K562 (cell line): ENCODE results near the gene EDA. TPM values are rescaled to one million over a fixed set of nuclear protein-coding genes. Genes with fewer than 3 reads are reported as not detected.

Experiments
- ATAC-seq: fragments of 200-7000 bp; cut with Tn5 transposase; 3 replicates; pipeline ENCODE4 v1.9.1; 2020; ENCODE audit warnings: moderate library complexity
- BruUV-seq: library from RNA; stranded (reverse); fragments of 400-500 nt; replicated peaks from 2 replicates; lab custom pipeline; 2021; lab: Mats Ljungman, UMichigan
- CTCF ChIA-PET: fragments of 300-600 bp; formaldehyde crosslinking; extraction: SDS; loops from one replicate; lab custom pipeline; 2021; ENCODE audit warnings: low intra/inter-chr PET ratio; lab: Yijun Ruan, JAX
- POLR2A ChIA-PET: fragments of 300-600, 350-650 bp; sonication (Branson Sonifier 250); formaldehyde crosslinking; extraction: SDS; loops from one replicate; lab custom pipeline; 2021; ENCODE audit warnings: antibody characterized with exemption, inconsistent platforms; lab: Yijun Ruan, JAX
- DNase-seq, 4 experiments: peaks; one replicate each; pipeline versions ENCODE4 v3.0.0 to v3.0.0-alpha.2; 2011 to 2018; ENCODE audit warnings: low spot score in 3 of 4, mixed read lengths in 3 of 4; ENCODE audit errors: extremely low read depth in 1 of 4
- FAIRE-seq: peaks from 2 replicates; lab custom pipeline; 2011; peaks lifted over from hg19 to GRCh38; lab: Jason Lieb, UNC
- H2AFZ ChIP-seq: 2 replicates; pipeline ENCODE4 v1.6.0; 2011; ENCODE audit warnings: low read depth, low read length, control low read depth, inconsistent platforms
- H3K27ac ChIP-seq: fragments of 200-600 bp; 3 replicates; pipeline ENCODE4 v1.8.0; 2011; ENCODE audit warnings: low read depth, mild to moderate bottlenecking, control low read depth, inconsistent platforms, low read length, moderate library complexity, mixed read lengths; ENCODE audit errors: extremely low read depth
- H3K27me3 ChIP-seq, 2 experiments: fragments of 300-600 bp in 1 of 2; 2 replicates in 1 of 2; 3 replicates in 1 of 2; pipeline versions ENCODE4 v1.6.0 to v1.8.0; 2011; ENCODE audit warnings: inconsistent platforms in 2 of 2, low read length in 2 of 2, mild to moderate bottlenecking in 1 of 2, mixed read lengths in 1 of 2, moderate library complexity in 1 of 2; ENCODE audit not compliant: control insufficient read depth in 2 of 2, insufficient read depth in 2 of 2
- H3K36me3 ChIP-seq: fragments of 300-600 bp; 3 replicates; pipeline ENCODE4 v1.8.0; 2011; ENCODE audit warnings: mild to moderate bottlenecking, low read length, inconsistent platforms; ENCODE audit not compliant: control insufficient read depth, insufficient read depth
- H3K4me1 ChIP-seq, 2 experiments: fragments of 200-600 bp in 1 of 2; replicated peaks in 1 of 2; 2 replicates in 1 of 2; 3 replicates in 1 of 2; pipeline versions ENCODE4 v1.5.1 to v1.8.0; 2011; ENCODE audit warnings: inconsistent platforms in 2 of 2, low read length in 2 of 2, mild to moderate bottlenecking in 1 of 2, mixed read lengths in 1 of 2, moderate library complexity in 1 of 2; ENCODE audit not compliant: control insufficient read depth in 2 of 2, insufficient read depth in 2 of 2
- H3K4me2 ChIP-seq: 2 replicates; pipeline ENCODE4 v1.6.1; 2011; ENCODE audit warnings: low read length, control low read depth, inconsistent platforms, mixed read lengths; ENCODE audit not compliant: insufficient read depth
- H3K4me3 ChIP-seq: fragments of 200-600 bp; sonication (generic), shearing (Covaris generic); 2 replicates; pipeline ENCODE4 v1.5.1; 2016; ENCODE audit warnings: control low read depth, inconsistent platforms
- H3K79me2 ChIP-seq: fragments of 200-600 bp; 3 replicates; pipeline ENCODE4 v1.8.0; 2011; ENCODE audit warnings: low read length, inconsistent platforms; ENCODE audit not compliant: control insufficient read depth, insufficient read depth
- H3K9ac ChIP-seq, 2 experiments: 2 replicates each; pipeline versions ENCODE4 v1.6.0 to v1.6.1; 2011; ENCODE audit warnings: low read depth in 2 of 2, low read length in 2 of 2, control low read depth in 1 of 2, inconsistent platforms in 1 of 2, mild to moderate bottlenecking in 1 of 2, mixed read lengths in 1 of 2; ENCODE audit not compliant: insufficient read depth in 1 of 2
- H3K9me1 ChIP-seq: one replicate; pipeline ENCODE4 v1.6.0; 2011; ENCODE audit warnings: inconsistent platforms, mild to moderate bottlenecking, low read length, moderate library complexity; ENCODE audit not compliant: control insufficient read depth, insufficient read depth
- H3K9me3 ChIP-seq: replicated peaks from 2 replicates; pipeline ENCODE4 v1.5.1; 2011; ENCODE audit warnings: low read depth, low read length, inconsistent platforms; ENCODE audit not compliant: control insufficient read depth, insufficient read depth
- H4K20me1 ChIP-seq: replicated peaks from 2 replicates; pipeline ENCODE4 v1.6.1; 2011; ENCODE audit warnings: low read length, inconsistent platforms, mixed read lengths; ENCODE audit not compliant: control insufficient read depth, insufficient read depth
- CEBPG ChIP-seq, 3 experiments: fragments of 200-800 bp in 1 of 3; sonication (Bioruptor generic) in 1 of 3; sonication (generic) in 1 of 3; formaldehyde crosslinking in 1 of 3; IDR thresholded peaks in 2 of 3; conservative IDR thresholded peaks in 1 of 3; 2 replicates each; pipeline versions ENCODE4 v1.6.1 to v1.8.0; 2016 to 2022; ENCODE audit warnings: missing compliant biosample characterization in 2 of 3, missing genetic modification characterization in 2 of 3, mild to moderate bottlenecking in 1 of 3, missing genetic modification reagents in 1 of 3
- FIP1L1 ChIP-seq: fragments of 200-400 bp; formaldehyde crosslinking; IDR thresholded peaks from 2 replicates; pipeline ENCODE4 v1.6.1; 2018; ENCODE audit warnings: mild to moderate bottlenecking, low read depth, low read length; ENCODE audit not compliant: poor library complexity, severe bottlenecking
- FOXA1 ChIP-seq: fragments of 450-650 bp; IDR thresholded peaks from 2 replicates; pipeline ENCODE4 v1.6.1; 2016; ENCODE audit warnings: mild to moderate bottlenecking, borderline replicate concordance
- FOXP4 ChIP-seq: sonication (generic); formaldehyde crosslinking; IDR thresholded peaks from 2 replicates; pipeline ENCODE4 v1.8.0; 2022; ENCODE audit warnings: mild to moderate bottlenecking, missing genetic modification reagents, borderline replicate concordance
- HNRNPL ChIP-seq: fragments of 200-400 bp; formaldehyde crosslinking; IDR thresholded peaks from 2 replicates; pipeline ENCODE4 v1.6.1; 2017; ENCODE audit warnings: low read depth, mild to moderate bottlenecking, low read length
- HSF4 ChIP-seq: fragments of 250-450 bp; sonication (Bioruptor Pico); IDR thresholded peaks from 2 replicates; pipeline ENCODE4 v2.1.2; 2022; ENCODE audit warnings: mild to moderate bottlenecking, moderate library complexity, borderline replicate concordance
- ILF3 ChIP-seq: fragments of 450-650 bp; IDR thresholded peaks from 2 replicates; pipeline ENCODE4 v1.6.1; 2018; ENCODE audit warnings: antibody characterized with exemption, mild to moderate bottlenecking, moderate library complexity, borderline replicate concordance
- NCOA6 ChIP-seq: fragments of 450-650 bp; IDR thresholded peaks from 2 replicates; pipeline ENCODE4 v1.6.1; 2017; ENCODE audit warnings: mild to moderate bottlenecking
- PHB2 ChIP-seq: fragments of 450-650 bp; IDR thresholded peaks from 2 replicates; pipeline ENCODE4 v1.6.1; 2017; ENCODE audit warnings: low read depth
- PTRF ChIP-seq: fragments of 450-650 bp; IDR thresholded peaks from 2 replicates; pipeline ENCODE4 v1.6.1; 2016; ENCODE audit warnings: mild to moderate bottlenecking, missing genetic modification characterization, missing compliant biosample characterization
- RBFOX2 ChIP-seq: fragments of 200-400 bp; formaldehyde crosslinking; IDR thresholded peaks from 2 replicates; pipeline ENCODE4 v1.6.1; 2017; ENCODE audit warnings: low read depth, mild to moderate bottlenecking, low read length, moderate library complexity
- SNRNP70 ChIP-seq: fragments of 200-400 bp; formaldehyde crosslinking; optimal IDR thresholded peaks from 2 replicates; pipeline ENCODE3; 2017; ENCODE audit warnings: low read depth, low read length
- TCF7L2 ChIP-seq: fragments of 150-350 bp; IDR thresholded peaks from 2 replicates; pipeline ENCODE4 v1.6.1; 2016; ENCODE audit warnings: low read depth, mild to moderate bottlenecking, low read length, moderate library complexity
- THRAP3 ChIP-seq: fragments of 450-650 bp; IDR thresholded peaks from 2 replicates; pipeline ENCODE4 v1.6.1; 2016; ENCODE audit warnings: mild to moderate bottlenecking, inconsistent platforms, borderline replicate concordance
- WHSC1 ChIP-seq: IDR thresholded peaks from one replicate; pipeline ENCODE4 v1.6.1; 2012; ENCODE audit warnings: low read length, control low read depth, inconsistent platforms
- ZNF354B ChIP-seq: fragments of 250-450 bp; sonication (Bioruptor Pico); IDR thresholded peaks from 2 replicates; pipeline ENCODE4 v1.4.0; 2020
- WGBS: fragments of 100-300 bp; shearing (Covaris generic); methylation state at CpG from one replicate; pipeline ENCODE4 v1.1.6; 2016; ENCODE audit warnings: low coverage, mixed read lengths; ENCODE audit not compliant: insufficient coverage; ENCODE audit errors: missing lambda C conversion rate; 5-methylcytosine and 5-hydroxymethylcytosine counted together
- in situ Hi-C: fragments of 300-500 bp; cut with MboI; formaldehyde crosslinking; loops from 4 replicates; pipeline ENCODE4 v1.15.0; 2018; ENCODE audit warnings: inconsistent platforms, mixed read lengths
- intact Hi-C: fragments of 100-400 bp; cut with micrococcal nuclease; formaldehyde crosslinking; loops from 2 replicates; pipeline ENCODE4 v1.14.2; 2022
- polyA plus RNA-seq, 8 experiments: library from polyadenylated mRNA; depleted of rRNA in 4 of 8; stranded (reverse) in 5 of 8; unstranded in 3 of 8; fragments of >200 nt; fragmentation: Nextera tagmentation in 2 of 8; fragmentation: Illumina TruSeq in 1 of 8; extraction: Ambion mirVana in 2 of 8; extraction: Trizol in 1 of 8; gene quantifications; 2 replicates each; pipeline versions ENCODE4 v1.2.1 to v1.2.3, GENCODE V29; 2011 to 2014; ENCODE audit warnings: inconsistent platforms in 1 of 8, missing spikeins in 1 of 8
- total RNA-seq, 7 experiments: library from RNA; depleted of rRNA in 6 of 7; stranded (reverse); fragments of >200 nt in 6 of 7; fragmentation: Illumina TruSeq in 2 of 7; extraction: Trizol in 2 of 7; gene quantifications; 2 replicates each; pipeline versions ENCODE4 v1.2.1 to v1.2.3, GENCODE V29; 2011 to 2021; ENCODE audit warnings: low replicate concordance in 1 of 7

Gene EDA
- total and polyA plus RNA-seq, 9 of the 15 experiments (the other 6 are each of a cell fraction or from before 2014, with no cell fraction given), result 0.03 to 0.40 (median 0.07) TPM

GRCh38 chrX:70001708-70002341 lies 385.9 kb downstream of the EDA start:
- Histone ChIP-seq H4K20me1 (no peaks in the 10 kb centered on the region), H3K4me3 (no peak overlapping the region), H3K9me1 (no peaks in the 10 kb centered on the region), H3K36me3 (no peaks in the 10 kb centered on the region), H3K9ac (no peak overlapping the region), H2AFZ (no peak overlapping the region), H3K27me3 (no peaks in the 10 kb centered on the region), H3K4me1 (no peaks in the 10 kb centered on the region), H3K9me3 (no peaks in the 10 kb centered on the region), H3K27ac (no peak overlapping the region), H3K79me2 (no peaks in the 10 kb centered on the region), H3K4me2 (no peak overlapping the region)
- CTCF ChIA-PET, result no interaction called here
- FAIRE-seq (no peak), DNase-seq (no peak), ATAC-seq (no peak)
- no peak for TF ChIP-seq PHB2
- no peak for TF ChIP-seq HNRNPL
- TF ChIP-seq FIP1L1, result no peak
- TF ChIP-seq TCF7L2, result no peak
- no peak for TF ChIP-seq FOXA1
- TF ChIP-seq ZNF354B (CRISPR knock-in tag), result no peak
- no peak for TF ChIP-seq THRAP3
- no peak for TF ChIP-seq PTRF
- no peak for TF ChIP-seq SNRNP70
- no peak for TF ChIP-seq CEBPG (CRISPR knock-in tag; IDR thresholded peaks at IDR 0.05)
- no peak for TF ChIP-seq CEBPG (tag; conservative IDR thresholded peaks at IDR 0.05 in 1 of 2, IDR thresholded peaks at IDR 0.05 in 1 of 2)
- TF ChIP-seq FOXP4 (CRISPR knock-in tag), result no peak
- TF ChIP-seq RBFOX2, result no peak
- no peak for TF ChIP-seq WHSC1
- no peak for TF ChIP-seq NCOA6
- no peak for TF ChIP-seq HSF4 (CRISPR knock-in tag)
- no peak for TF ChIP-seq ILF3
- 0% methylated on average over 3 of the region's 3 CpGs for WGBS
- no TSS peak for BruUV-seq
- POLR2A ChIA-PET, result no interaction called here
- in situ Hi-C loops, result no loop called here
- intact Hi-C loops, result no loop called here
